Transverse colon (tissue), 4 donors: Measurements from ENCODE around the gene MRFAP1L1.

Experiments
- POLR2A ChIP-seq: fragments of 450-650 bp; IDR thresholded peaks from one replicate; pipeline ENCODE4 v1.6.1; 2016; ENCODE audit warnings: antibody characterized with exemption, mild to moderate bottlenecking, moderate library complexity
- POLR2AphosphoS5 ChIP-seq, 3 donors: sonication (generic); formaldehyde crosslinking; IDR thresholded peaks; one replicate each; pipeline ENCODE4 v1.6.1; 2016; ENCODE audit warnings: antibody characterized with exemption in 3 of 3
- TF ChIP-seq, protein P1 (sequence below), 5 experiments: fragments of 200-600 bp in 3 of 5; fragments of 450-650 bp in 2 of 5; sonication (generic) in 3 of 5; IDR thresholded peaks; 1 replicate in 2 of 5; 2 replicates in 3 of 5; pipeline ENCODE4 v1.5.1; 2016 to 2017; ENCODE audit warnings: antibody characterized with exemption in 5 of 5, inconsistent platforms in 3 of 5, mild to moderate bottlenecking in 2 of 5, moderate library complexity in 1 of 5

DNA sequence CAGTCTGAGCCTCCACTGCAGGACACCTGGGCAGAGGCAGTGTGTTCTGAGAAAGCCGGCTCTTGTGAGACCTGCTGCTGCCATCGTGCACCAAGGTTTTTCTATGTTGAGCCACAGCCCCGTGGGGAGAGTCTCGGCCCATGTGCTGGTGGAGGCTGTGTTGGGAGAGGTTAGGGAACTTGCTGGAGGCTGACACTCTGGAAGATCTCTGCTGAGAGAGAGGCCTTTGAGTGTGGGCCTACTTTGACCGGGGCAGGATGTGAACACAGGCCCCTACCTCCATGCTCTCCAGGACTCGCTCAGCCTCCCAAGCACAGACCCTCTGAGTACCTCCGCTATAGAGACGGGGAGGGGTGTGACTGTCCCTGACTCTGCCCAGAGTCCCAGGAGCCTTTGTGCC lies 17.3 kb downstream of the MRFAP1L1 start:
- TF ChIP-seq, protein P1, sequence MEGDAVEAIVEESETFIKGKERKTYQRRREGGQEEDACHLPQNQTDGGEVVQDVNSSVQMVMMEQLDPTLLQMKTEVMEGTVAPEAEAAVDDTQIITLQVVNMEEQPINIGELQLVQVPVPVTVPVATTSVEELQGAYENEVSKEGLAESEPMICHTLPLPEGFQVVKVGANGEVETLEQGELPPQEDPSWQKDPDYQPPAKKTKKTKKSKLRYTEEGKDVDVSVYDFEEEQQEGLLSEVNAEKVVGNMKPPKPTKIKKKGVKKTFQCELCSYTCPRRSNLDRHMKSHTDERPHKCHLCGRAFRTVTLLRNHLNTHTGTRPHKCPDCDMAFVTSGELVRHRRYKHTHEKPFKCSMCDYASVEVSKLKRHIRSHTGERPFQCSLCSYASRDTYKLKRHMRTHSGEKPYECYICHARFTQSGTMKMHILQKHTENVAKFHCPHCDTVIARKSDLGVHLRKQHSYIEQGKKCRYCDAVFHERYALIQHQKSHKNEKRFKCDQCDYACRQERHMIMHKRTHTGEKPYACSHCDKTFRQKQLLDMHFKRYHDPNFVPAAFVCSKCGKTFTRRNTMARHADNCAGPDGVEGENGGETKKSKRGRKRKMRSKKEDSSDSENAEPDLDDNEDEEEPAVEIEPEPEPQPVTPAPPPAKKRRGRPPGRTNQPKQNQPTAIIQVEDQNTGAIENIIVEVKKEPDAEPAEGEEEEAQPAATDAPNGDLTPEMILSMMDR (IDR thresholded peaks at IDR 0.05), result no peak
- TF ChIP-seq POLR2A, result no peak
- TF ChIP-seq POLR2AphosphoS5 (IDR thresholded peaks at IDR 0.05), result no peak
